ENCODE data around the gene EDEM1.

EDEM1 gene

GRCh38 chr3:5222283-5223005 is 34.9 kb downstream of the EDEM1 start:
- H3K9me3 ChIP-seq (ENCODE audit: severe bottlenecking): peaks cover 2% of the 10 kb centered on the region
- no peaks in the 10 kb centered on the region for H3K27me3 ChIP-seq (ENCODE audit: insufficient read depth, poor library complexity, severe bottlenecking)
- no peak for ATAC-seq (ENCODE audit: low read depth)
- no peak overlapping the region for H3K4me3 ChIP-seq (ENCODE audit: severe bottlenecking)
- H3K27ac ChIP-seq (ENCODE audit: poor library complexity, severe bottlenecking): no peak overlapping the region
- DNase-seq (ENCODE audit: low spot score): no peak
- no peaks in the 10 kb centered on the region for H3K4me1 ChIP-seq (ENCODE audit: insufficient read depth, poor library complexity, severe bottlenecking)
- TF ChIP-seq CTCF (IDR thresholded peaks at IDR 0.05; ENCODE audit: poor library complexity, severe bottlenecking): no peak
- peaks cover 21% of the 10 kb centered on the region for H3K36me3 ChIP-seq (ENCODE audit: low read depth)

DNA sequence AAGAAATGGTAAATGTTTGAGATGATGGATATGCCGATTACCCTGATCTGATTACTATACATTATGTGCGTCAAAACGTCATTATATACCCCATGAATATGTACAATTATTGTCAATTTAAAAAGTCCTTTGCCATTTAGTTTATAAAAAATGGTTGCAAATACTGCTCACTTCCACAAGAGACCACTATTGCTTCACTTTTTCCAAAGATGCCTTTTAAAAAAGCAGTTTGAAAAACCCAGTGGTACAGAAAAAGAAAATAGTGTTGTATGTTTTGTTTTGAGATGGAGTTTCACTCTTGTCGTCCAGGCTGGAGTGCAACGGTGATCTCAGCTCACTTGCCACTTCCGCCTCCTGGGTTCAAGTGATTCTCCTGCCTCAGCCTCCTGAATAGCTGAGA is 39.3 kb downstream of the EDEM1 start:
- ATAC-seq (ENCODE audit: low read depth) (no peak), DNase-seq (ENCODE audit: low spot score) (no peak)
- Histone ChIP-seq H3K27me3 (ENCODE audit: insufficient read depth, poor library complexity, severe bottlenecking) (no peaks in the 10 kb centered on the region), H3K4me1 (ENCODE audit: insufficient read depth, poor library complexity, severe bottlenecking) (no peaks in the 10 kb centered on the region), H3K27ac (ENCODE audit: poor library complexity, severe bottlenecking) (no peak overlapping the region), H3K9me3 (ENCODE audit: severe bottlenecking) (peaks cover 2% of the 10 kb centered on the region), H3K4me3 (ENCODE audit: severe bottlenecking) (no peak overlapping the region), H3K36me3 (ENCODE audit: low read depth) (no peaks in the 10 kb centered on the region)
- peak; percentile 67 for TF ChIP-seq CTCF (IDR thresholded peaks at IDR 0.05; ENCODE audit: poor library complexity, severe bottlenecking)

DNA sequence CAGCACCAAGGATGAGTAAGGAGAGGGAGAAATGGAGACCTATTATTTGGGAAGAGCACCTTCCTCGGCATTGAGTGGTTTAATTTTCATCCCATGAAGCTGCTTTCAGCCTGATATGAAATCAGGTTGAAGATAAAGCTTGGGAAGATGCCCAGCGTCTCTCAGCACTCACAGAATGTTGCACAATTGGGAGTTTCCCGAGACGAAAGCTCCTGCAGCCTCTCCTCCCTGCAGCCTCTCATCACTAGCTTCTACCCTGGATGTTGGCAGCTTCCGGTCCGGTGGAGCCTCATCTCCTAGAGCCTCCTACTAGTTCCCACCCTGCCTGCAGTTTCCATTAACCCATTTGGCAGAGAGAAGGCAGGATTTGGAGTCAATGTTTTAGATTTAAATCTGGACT is 40.3 kb downstream of the EDEM1 start:
- no peak overlapping the region for H3K4me3 ChIP-seq (ENCODE audit: severe bottlenecking)
- no peaks in the 10 kb centered on the region for H3K4me1 ChIP-seq (ENCODE audit: insufficient read depth, poor library complexity, severe bottlenecking)
- peaks cover 2% of the 10 kb centered on the region for H3K9me3 ChIP-seq (ENCODE audit: severe bottlenecking)
- H3K27me3 ChIP-seq (ENCODE audit: insufficient read depth, poor library complexity, severe bottlenecking): no peaks in the 10 kb centered on the region
- DNase-seq (ENCODE audit: low spot score) (no peak), ATAC-seq (ENCODE audit: low read depth) (no peak)
- H3K36me3 ChIP-seq (ENCODE audit: low read depth): no peaks in the 10 kb centered on the region
- TF ChIP-seq CTCF (IDR thresholded peaks at IDR 0.05; ENCODE audit: poor library complexity, severe bottlenecking): no peak
- no peak overlapping the region for H3K27ac ChIP-seq (ENCODE audit: poor library complexity, severe bottlenecking)

DNA sequence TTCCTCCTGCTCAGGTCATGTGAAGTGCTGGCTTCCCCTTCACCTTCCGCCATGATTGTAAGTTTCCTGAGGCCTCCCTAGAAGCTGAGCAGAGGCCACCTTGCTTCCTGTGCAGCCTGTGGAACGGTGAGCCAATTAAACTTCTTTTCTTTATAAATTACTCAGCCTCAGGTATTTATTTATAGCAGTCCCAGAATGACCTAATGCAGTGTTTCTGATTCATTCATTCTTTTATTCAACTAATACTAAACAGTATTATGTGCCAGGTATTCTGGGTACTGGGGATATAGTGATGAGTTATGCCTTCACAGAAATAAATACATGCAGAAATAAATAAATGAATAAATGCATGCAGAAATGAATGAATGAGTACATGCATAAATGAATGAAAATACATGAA is 41.9 kb downstream of the EDEM1 start:
- H3K9me3 ChIP-seq (ENCODE audit: severe bottlenecking): peaks cover 2% of the 10 kb centered on the region
- no peak overlapping the region for H3K27ac ChIP-seq (ENCODE audit: poor library complexity, severe bottlenecking)
- no peaks in the 10 kb centered on the region for H3K4me1 ChIP-seq (ENCODE audit: insufficient read depth, poor library complexity, severe bottlenecking)
- ATAC-seq (ENCODE audit: low read depth) (peak; percentile 5; the same call in 1 of the 3 replicates), DNase-seq (ENCODE audit: low spot score) (no peak)
- H3K4me3 ChIP-seq (ENCODE audit: severe bottlenecking): no peak overlapping the region
- TF ChIP-seq CTCF (IDR thresholded peaks at IDR 0.05; ENCODE audit: poor library complexity, severe bottlenecking): no peak
- H3K36me3 ChIP-seq (ENCODE audit: low read depth): no peaks in the 10 kb centered on the region
- no peaks in the 10 kb centered on the region for H3K27me3 ChIP-seq (ENCODE audit: insufficient read depth, poor library complexity, severe bottlenecking)

DNA sequence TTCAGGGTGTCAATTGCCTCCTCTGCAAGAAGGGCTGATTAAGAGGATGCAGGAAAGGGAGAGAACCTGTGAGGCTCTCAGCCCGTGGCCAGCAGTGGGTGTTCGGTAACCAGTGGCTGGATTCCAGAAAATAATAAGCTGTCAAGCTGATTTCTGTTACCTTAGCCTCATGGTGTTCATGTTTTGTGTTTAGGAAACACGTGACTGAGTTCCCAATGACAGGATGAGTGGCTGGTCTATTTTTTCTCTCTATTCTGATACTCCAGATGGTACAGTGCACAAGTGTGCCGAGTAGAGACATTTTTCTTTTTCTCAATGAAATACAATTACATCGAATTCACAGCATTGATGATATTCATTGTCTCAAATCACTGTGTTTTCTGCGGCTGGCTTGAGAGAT is 43.6 kb downstream of the EDEM1 start:
- Histone ChIP-seq H3K4me1 (ENCODE audit: insufficient read depth, poor library complexity, severe bottlenecking) (no peaks in the 10 kb centered on the region), H3K27ac (ENCODE audit: poor library complexity, severe bottlenecking) (no peak overlapping the region), H3K4me3 (ENCODE audit: severe bottlenecking) (no peak overlapping the region), H3K9me3 (ENCODE audit: severe bottlenecking) (peaks cover 2% of the 10 kb centered on the region), H3K36me3 (ENCODE audit: low read depth) (no peaks in the 10 kb centered on the region), H3K27me3 (ENCODE audit: insufficient read depth, poor library complexity, severe bottlenecking) (no peaks in the 10 kb centered on the region)
- ATAC-seq (ENCODE audit: low read depth): no peak
- DNase-seq (ENCODE audit: low spot score): no peak
- TF ChIP-seq CTCF (IDR thresholded peaks at IDR 0.05; ENCODE audit: poor library complexity, severe bottlenecking): no peak
